Upper lobe of left lung (tissue), 6 donors: ENCODE measurements around the gene LYRM7. TPM values are rescaled to one million over a fixed set of nuclear protein-coding genes. Genes with fewer than 3 reads are reported as not detected.

Experiments
- ATAC-seq, 2 donors: fragments of 200-7000 bp; cut with Tn5 transposase; one replicate each; pipeline ENCODE4 v1.9.1; 2022; ENCODE audit warnings: mild to moderate bottlenecking in 2 of 2, moderate library complexity in 2 of 2; ENCODE audit not compliant: low FRiP score in 2 of 2
- DNase-seq, 2 donors: peaks; one replicate each; pipeline ENCODE4 v3.0.0-alpha.2; 2019 to 2020
- H3K27ac ChIP-seq, 4 donors: fragments of 200-600 bp; sonication (generic); one replicate each; pipeline ENCODE4 v1.5.1; 2016 to 2019
- H3K27me3 ChIP-seq, 4 donors: fragments of 200-600 bp; sonication (generic); one replicate each; pipeline ENCODE4 v1.5.1; 2017 to 2019
- H3K36me3 ChIP-seq, 4 donors: fragments of 200-600 bp; sonication (generic); one replicate each; pipeline ENCODE4 v1.5.1; 2016 to 2019
- H3K4me1 ChIP-seq, 4 donors: fragments of 200-600 bp; sonication (generic); one replicate each; pipeline ENCODE4 v1.5.1; 2018 to 2019
- H3K4me3 ChIP-seq, 4 donors: fragments of 200-600 bp; sonication (generic); one replicate each; pipeline ENCODE4 v1.5.1; 2017 to 2019; ENCODE audit warnings: mild to moderate bottlenecking in 2 of 4, moderate library complexity in 1 of 4
- H3K9me3 ChIP-seq, 4 donors: fragments of 200-600 bp; sonication (generic); one replicate each; pipeline ENCODE4 v1.5.1; 2018 to 2019
- CTCF ChIP-seq, 6 experiments: fragments of 450-650 bp in 4 of 6; fragments of 200-600 bp in 2 of 6; sonication (generic) in 2 of 6; IDR thresholded peaks; one replicate each; pipeline ENCODE4 v1.5.1; 2016 to 2019; ENCODE audit warnings: antibody characterized with exemption in 6 of 6
- EP300 ChIP-seq, 4 donors: sonication (generic); formaldehyde crosslinking; IDR thresholded peaks; one replicate each; pipeline ENCODE4 v1.5.1; 2017; ENCODE audit warnings: antibody characterized with exemption in 4 of 4, control low read depth in 2 of 4
- POLR2A ChIP-seq, 4 donors: fragments of 450-650 bp; IDR thresholded peaks; one replicate each; pipeline ENCODE4 v1.5.1; 2016 to 2017; ENCODE audit warnings: antibody characterized with exemption in 4 of 4, mild to moderate bottlenecking in 2 of 4
- POLR2AphosphoS5 ChIP-seq, 2 donors: sonication (generic); formaldehyde crosslinking; IDR thresholded peaks; one replicate each; pipeline ENCODE4 v1.5.1; 2017; ENCODE audit warnings: antibody characterized with exemption in 2 of 2
- WGBS, 2 donors: methylation state at CpG; one replicate each; pipeline ENCODE4 v1.1.5; 2017 to 2018; 5-methylcytosine and 5-hydroxymethylcytosine counted together
- total RNA-seq, 6 donors: library from RNA; depleted of rRNA in 4 of 6; stranded (reverse); fragments of >200 nt in 4 of 6; gene quantifications; one replicate each; pipeline versions ENCODE4 v1.1.0 to v1.2.1, GENCODE V29; 2016 to 2021
- donor health status: DM: no; HTN: no; CAD: no; lungs with moderate emphysema.
- donor health status: DM: no; HTN: yes; CAD: no; lungs with severe emphysema.

The LYRM7 gene
- total RNA-seq, 6 donors from 2014 or later: 1.7 to 7.1 (median 4.2) TPM

GRCh38 chr5:131224387-131225201, 53.9 kb downstream of the LYRM7 start:
- Histone ChIP-seq H3K27me3 (no peaks in the 10 kb centered on the region), H3K4me3 (no peak overlapping the region), H3K27ac (peak overlapping the region in 1 of 4 donors; percentile 18), H3K9me3 (no peaks in the 10 kb centered on the region), H3K36me3 (no peaks in the 10 kb centered on the region), H3K4me1 (no peaks in the 10 kb centered on the region)
- TF ChIP-seq EP300 (IDR thresholded peaks at IDR 0.05) (no peak), POLR2A (IDR thresholded peaks at IDR 0.05) (peak in 1 of 4 donors; percentile 43)
- ATAC-seq: peak; percentile 53 to 88
- WGBS, 2 donors: 63 to 71% methylated on average over 6 of the region's 6 CpGs
- DNase-seq: peak in 1 of 2 donors; percentile 35

- no peak for DNase-seq
Measured at GRCh38 chr5:131225282-131225974, 54.7 kb downstream of the LYRM7 start.

GRCh38 chr5:131226899-131227298, 56.2 kb downstream of the LYRM7 start:
- no peak overlapping the region for H3K4me3 ChIP-seq
- DNase-seq: no peak
- TF ChIP-seq POLR2AphosphoS5 (IDR thresholded peaks at IDR 0.05) (no peak), CTCF (IDR thresholded peaks at IDR 0.05) (no peak), EP300 (IDR thresholded peaks at IDR 0.05) (no peak), POLR2A (IDR thresholded peaks at IDR 0.05) (no peak)
- H3K9me3 ChIP-seq: no peaks in the 10 kb centered on the region
- no peak for ATAC-seq
- no peaks in the 10 kb centered on the region for H3K4me1 ChIP-seq
- no peak overlapping the region for H3K27ac ChIP-seq
- H3K36me3 ChIP-seq: no peaks in the 10 kb centered on the region
- 89 to 92% methylated on average over 2 of the region's 2 CpGs for WGBS, 2 donors
- no peaks in the 10 kb centered on the region for H3K27me3 ChIP-seq

More at GRCh38 chr5:131225282-131225974, 54.7 kb downstream of the LYRM7 start:
- no peaks in the 10 kb centered on the region for H3K4me1 ChIP-seq
- 83 to 94% methylated on average over 4 of the region's 4 CpGs for WGBS, 2 donors
- ATAC-seq: no peak
- no peak overlapping the region for H3K4me3 ChIP-seq
- no peak overlapping the region for H3K27ac ChIP-seq
- no peaks in the 10 kb centered on the region for H3K27me3 ChIP-seq
- TF ChIP-seq POLR2AphosphoS5 (IDR thresholded peaks at IDR 0.05): no peak
- TF ChIP-seq EP300 (IDR thresholded peaks at IDR 0.05): no peak
- TF ChIP-seq POLR2A (IDR thresholded peaks at IDR 0.05): no peak
- TF ChIP-seq CTCF (IDR thresholded peaks at IDR 0.05): no peak
- H3K36me3 ChIP-seq: no peaks in the 10 kb centered on the region
- H3K9me3 ChIP-seq: no peaks in the 10 kb centered on the region

- DNase-seq: no peak
- Histone ChIP-seq H3K27ac (no peak overlapping the region), H3K9me3 (no peaks in the 10 kb centered on the region), H3K27me3 (no peaks in the 10 kb centered on the region), H3K4me1 (no peaks in the 10 kb centered on the region), H3K36me3 (no peaks in the 10 kb centered on the region), H3K4me3 (no peak overlapping the region)
- WGBS, 2 donors: 81 to 97% methylated on average over 1 of the region's 1 CpG
- ATAC-seq: no peak
- TF ChIP-seq POLR2A (IDR thresholded peaks at IDR 0.05) (no peak), CTCF (IDR thresholded peaks at IDR 0.05) (no peak)
Measured at GRCh38 chr5:131228646-131229045, 57.9 kb downstream of the LYRM7 start.

GRCh38 chr5:131229623-131230022, 58.9 kb downstream of the LYRM7 start:
- ATAC-seq (no peak), DNase-seq (no peak)
- no peaks in the 10 kb centered on the region for H3K9me3 ChIP-seq
- WGBS, 2 donors: 79 to 83% methylated on average over 4 of the region's 4 CpGs
- H3K4me3 ChIP-seq: no peak overlapping the region
- TF ChIP-seq CTCF (IDR thresholded peaks at IDR 0.05) (no peak), EP300 (IDR thresholded peaks at IDR 0.05) (no peak), POLR2A (IDR thresholded peaks at IDR 0.05) (no peak), POLR2AphosphoS5 (IDR thresholded peaks at IDR 0.05) (no peak)
- H3K36me3 ChIP-seq: no peaks in the 10 kb centered on the region
- no peaks in the 10 kb centered on the region for H3K4me1 ChIP-seq
- no peaks in the 10 kb centered on the region for H3K27me3 ChIP-seq
- H3K27ac ChIP-seq: no peak overlapping the region
